PC-3 (cell line): ENCODE measurements around the gene CCNE1.
A peak's percentile ranks its signal among the peaks of the same experiment; 100 is the strongest.

ENCODE experiments used
- EZH2 ChIP-seq: fragments of 300-600 bp; sonication (generic); IDR thresholded peaks from one replicate; pipeline ENCODE4 v1.6.1; 2017; ENCODE audit warnings: antibody characterized with exemption, mild to moderate bottlenecking, low read length; ENCODE audit not compliant: unreplicated experiment
- EZH2phosphoT487 ChIP-seq: fragments of 300-600 bp; sonication (generic); IDR thresholded peaks from 2 replicates; pipeline ENCODE4 v1.6.1; 2018; ENCODE audit warnings: mild to moderate bottlenecking, antibody characterized with exemption, low read length, borderline replicate concordance
- TF ChIP-seq, protein P1 (sequence below): fragments of 300-600 bp; sonication (generic); conservative IDR thresholded peaks from 2 replicates; pipeline ENCODE4 v1.5.1; 2017; ENCODE audit warnings: antibody characterized with exemption, low read depth, mild to moderate bottlenecking, low read length

DNA sequence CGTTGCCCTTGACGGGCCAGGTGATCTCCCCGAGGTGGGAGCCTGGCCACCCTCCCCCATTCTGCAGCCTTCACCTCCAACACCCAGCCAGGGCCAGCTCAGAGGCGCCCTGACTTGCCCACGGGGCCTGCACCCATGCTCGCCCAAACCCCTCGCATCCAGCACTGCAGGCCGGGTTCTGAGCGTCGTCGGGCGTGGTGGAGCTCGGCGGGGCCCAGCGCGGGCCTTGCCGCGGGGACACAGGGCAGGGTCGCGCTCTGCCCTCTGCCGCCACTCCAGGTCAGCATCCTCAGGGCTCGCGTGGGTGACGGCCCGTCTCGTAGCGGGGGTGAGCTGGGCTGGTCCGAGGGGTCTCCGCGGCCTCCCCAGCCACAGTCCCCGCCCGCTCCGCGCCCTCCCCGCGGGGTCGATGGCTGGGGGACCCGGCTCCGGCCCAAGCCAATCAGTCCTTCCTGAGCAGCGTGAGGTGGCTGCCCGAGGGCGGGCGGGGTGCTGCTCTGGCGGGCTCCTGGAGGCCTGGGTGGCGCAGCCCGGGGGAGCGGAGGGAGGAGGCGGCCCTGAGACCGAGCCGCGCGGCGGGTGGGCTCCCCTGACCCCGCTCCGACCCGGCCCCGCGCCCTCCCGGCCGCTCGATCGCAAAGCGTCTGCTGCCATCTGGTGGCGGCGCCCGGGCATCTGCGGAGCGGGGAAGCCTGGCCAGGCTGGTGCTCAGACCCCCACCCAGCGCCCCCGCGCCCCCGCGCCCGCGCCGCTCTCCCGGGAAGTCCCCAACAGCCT, 61.4 kb downstream of the CCNE1 start:
- TF ChIP-seq, protein P1, sequence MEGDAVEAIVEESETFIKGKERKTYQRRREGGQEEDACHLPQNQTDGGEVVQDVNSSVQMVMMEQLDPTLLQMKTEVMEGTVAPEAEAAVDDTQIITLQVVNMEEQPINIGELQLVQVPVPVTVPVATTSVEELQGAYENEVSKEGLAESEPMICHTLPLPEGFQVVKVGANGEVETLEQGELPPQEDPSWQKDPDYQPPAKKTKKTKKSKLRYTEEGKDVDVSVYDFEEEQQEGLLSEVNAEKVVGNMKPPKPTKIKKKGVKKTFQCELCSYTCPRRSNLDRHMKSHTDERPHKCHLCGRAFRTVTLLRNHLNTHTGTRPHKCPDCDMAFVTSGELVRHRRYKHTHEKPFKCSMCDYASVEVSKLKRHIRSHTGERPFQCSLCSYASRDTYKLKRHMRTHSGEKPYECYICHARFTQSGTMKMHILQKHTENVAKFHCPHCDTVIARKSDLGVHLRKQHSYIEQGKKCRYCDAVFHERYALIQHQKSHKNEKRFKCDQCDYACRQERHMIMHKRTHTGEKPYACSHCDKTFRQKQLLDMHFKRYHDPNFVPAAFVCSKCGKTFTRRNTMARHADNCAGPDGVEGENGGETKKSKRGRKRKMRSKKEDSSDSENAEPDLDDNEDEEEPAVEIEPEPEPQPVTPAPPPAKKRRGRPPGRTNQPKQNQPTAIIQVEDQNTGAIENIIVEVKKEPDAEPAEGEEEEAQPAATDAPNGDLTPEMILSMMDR = peak; percentile 66
- no peak for TF ChIP-seq EZH2
- no peak for TF ChIP-seq EZH2phosphoT487
